Endodermal cell (in vitro differentiated cells): ENCODE measurements around the gene SNX12. TPM values are rescaled to one million over a fixed set of nuclear protein-coding genes. Genes with fewer than 3 reads are reported as not detected.

Experiments
- DNase-seq: peaks from one replicate; pipeline ENCODE4 v3.0.0-alpha.2; 2017
- H3K27ac ChIP-seq: 2 replicates; pipeline ENCODE4 v1.5.1; 2013; ENCODE audit warnings: mild to moderate bottlenecking, low read depth, low read length, moderate library complexity
- H3K27me3 ChIP-seq: 2 replicates; pipeline ENCODE4 v1.6.1; 2013; ENCODE audit warnings: mild to moderate bottlenecking, low read length, moderate library complexity; ENCODE audit not compliant: insufficient read depth, control insufficient read depth, poor library complexity, severe bottlenecking
- H3K36me3 ChIP-seq: 2 replicates; pipeline ENCODE4 v1.7.0; 2013; ENCODE audit warnings: mild to moderate bottlenecking, low read length, moderate library complexity; ENCODE audit not compliant: control insufficient read depth, insufficient read depth
- H3K4me1 ChIP-seq: one replicate; pipeline ENCODE4 v1.7.0; 2013; ENCODE audit warnings: low read length; ENCODE audit not compliant: control insufficient read depth, insufficient read depth
- H3K4me3 ChIP-seq: 2 replicates; pipeline ENCODE4 v1.5.1; 2013; ENCODE audit warnings: mild to moderate bottlenecking, low read length, moderate library complexity
- H3K9ac ChIP-seq: 2 replicates; pipeline ENCODE4 v1.6.1; 2013; ENCODE audit warnings: mild to moderate bottlenecking, low read length, moderate library complexity; ENCODE audit not compliant: poor library complexity, severe bottlenecking; ENCODE audit errors: extremely low read depth
- H3K9me3 ChIP-seq: 2 replicates; pipeline ENCODE4 v1.6.1; 2013; ENCODE audit warnings: mild to moderate bottlenecking, low read length, moderate library complexity; ENCODE audit not compliant: control insufficient read depth
- H3K27ac Mint-ChIP-seq: 2 replicates; pipeline ENCODE4 v1.8.0; 2020; ENCODE audit warnings: mixed read lengths
- H3K27me3 Mint-ChIP-seq: 2 replicates; pipeline ENCODE4 v1.8.0; 2021; ENCODE audit warnings: mild to moderate bottlenecking, mixed read lengths; ENCODE audit not compliant: insufficient read depth
- H3K36me3 Mint-ChIP-seq: 2 replicates; pipeline ENCODE4 v1.8.0; 2020; ENCODE audit warnings: low read depth, mixed read lengths
- H3K4me1 Mint-ChIP-seq: 2 replicates; pipeline ENCODE4 v1.8.0; 2020; ENCODE audit warnings: mixed read lengths
- H3K4me3 Mint-ChIP-seq: 2 replicates; pipeline ENCODE4 v1.8.0; 2020; ENCODE audit warnings: mild to moderate bottlenecking, moderate library complexity, mixed read lengths
- H3K9me3 Mint-ChIP-seq: 2 replicates; pipeline ENCODE4 v1.8.0; 2020; ENCODE audit warnings: mild to moderate bottlenecking, mixed read lengths
- WGBS, 2 experiments: methylation state at CpG; one replicate each; pipeline versions ENCODE4 v1.1.5 to v1.1.7; 2013; ENCODE audit warnings: missing lambda C conversion rate in 2 of 2, mixed read lengths in 1 of 2; ENCODE audit not compliant: insufficient coverage in 1 of 2, insufficient read length in 1 of 2; 5-methylcytosine and 5-hydroxymethylcytosine counted together
- total RNA-seq, 2 donors: library from RNA; stranded (reverse); fragmentation: NEBNext Ultra II Directional in 1 of 2; extraction: Animal tissue kit (Norgen Biotek cat#: 25700) in 1 of 2; gene quantifications; 2 replicates in 1 of 2; 3 replicates in 1 of 2; pipeline ENCODE4 v1.2.1, GENCODE V29; 2021
- TF ChIP-seq, protein P1 (sequence below): fragments of 200-600 bp; sonication (generic); conservative IDR thresholded peaks from 2 replicates; pipeline ENCODE4 v1.5.0; 2021; ENCODE audit warnings: antibody characterized with exemption, mild to moderate bottlenecking

SNX12 gene
- total RNA-seq, 2 donors from 2014 or later, result 50.3 to 51.0 TPM

DNA sequence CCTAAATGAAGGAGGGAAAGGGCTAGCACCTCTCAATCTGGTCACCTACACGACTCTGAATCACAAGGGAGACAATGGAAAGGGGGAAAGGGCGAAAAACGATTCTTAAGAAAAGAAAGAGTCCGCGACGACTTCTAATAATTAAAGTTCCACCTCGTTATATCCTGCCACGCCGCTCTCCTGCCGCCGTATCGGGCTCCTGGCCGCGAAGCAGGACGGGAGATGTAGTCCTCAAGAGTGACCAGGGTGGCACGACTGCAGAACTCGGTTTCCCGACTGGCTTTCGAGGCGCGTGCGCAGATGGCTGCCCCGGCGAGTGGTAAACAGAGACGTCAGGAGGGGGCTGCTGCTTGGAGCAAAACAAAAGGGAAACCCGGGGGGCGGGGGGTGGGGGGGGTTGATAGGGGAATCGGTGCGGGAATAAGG lies 27.4 kb upstream of the SNX12 start, which contains the start of gene FOXO4:
TSS of gene FOXO4 (plus strand) at position 297 of the 426 bp plus-strand sequence. CDS start 678 bp downstream, outside the sequence.
- Mint-ChIP-seq H3K36me3 (no peaks in the 10 kb centered on the region), H3K9me3 (peaks cover 55% of the 10 kb centered on the region), H3K27ac (peak within 1 kb of the TSS; percentile 66), H3K4me1 (peaks cover 16% of the 10 kb centered on the region), H3K27me3 (peaks cover 24% of the 10 kb centered on the region), H3K4me3 (peak within 1 kb of the TSS; percentile 70)
- Histone ChIP-seq H3K9me3 (no peaks in the 10 kb centered on the region), H3K27me3 (no peaks in the 10 kb centered on the region), H3K4me1 (no peaks in the 10 kb centered on the region), H3K27ac (no peak within 1 kb of the TSS), H3K9ac (peak within 1 kb of the TSS; percentile 41), H3K4me3 (peak within 1 kb of the TSS; percentile 85), H3K36me3 (no peaks in the 10 kb centered on the region)
- WGBS, 2 experiments, result 0% methylated on average over 5 to 18 of the region's 29 CpGs
- TF ChIP-seq, protein P1, sequence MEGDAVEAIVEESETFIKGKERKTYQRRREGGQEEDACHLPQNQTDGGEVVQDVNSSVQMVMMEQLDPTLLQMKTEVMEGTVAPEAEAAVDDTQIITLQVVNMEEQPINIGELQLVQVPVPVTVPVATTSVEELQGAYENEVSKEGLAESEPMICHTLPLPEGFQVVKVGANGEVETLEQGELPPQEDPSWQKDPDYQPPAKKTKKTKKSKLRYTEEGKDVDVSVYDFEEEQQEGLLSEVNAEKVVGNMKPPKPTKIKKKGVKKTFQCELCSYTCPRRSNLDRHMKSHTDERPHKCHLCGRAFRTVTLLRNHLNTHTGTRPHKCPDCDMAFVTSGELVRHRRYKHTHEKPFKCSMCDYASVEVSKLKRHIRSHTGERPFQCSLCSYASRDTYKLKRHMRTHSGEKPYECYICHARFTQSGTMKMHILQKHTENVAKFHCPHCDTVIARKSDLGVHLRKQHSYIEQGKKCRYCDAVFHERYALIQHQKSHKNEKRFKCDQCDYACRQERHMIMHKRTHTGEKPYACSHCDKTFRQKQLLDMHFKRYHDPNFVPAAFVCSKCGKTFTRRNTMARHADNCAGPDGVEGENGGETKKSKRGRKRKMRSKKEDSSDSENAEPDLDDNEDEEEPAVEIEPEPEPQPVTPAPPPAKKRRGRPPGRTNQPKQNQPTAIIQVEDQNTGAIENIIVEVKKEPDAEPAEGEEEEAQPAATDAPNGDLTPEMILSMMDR, result no peak
- peak; percentile 95 for DNase-seq

DNA sequence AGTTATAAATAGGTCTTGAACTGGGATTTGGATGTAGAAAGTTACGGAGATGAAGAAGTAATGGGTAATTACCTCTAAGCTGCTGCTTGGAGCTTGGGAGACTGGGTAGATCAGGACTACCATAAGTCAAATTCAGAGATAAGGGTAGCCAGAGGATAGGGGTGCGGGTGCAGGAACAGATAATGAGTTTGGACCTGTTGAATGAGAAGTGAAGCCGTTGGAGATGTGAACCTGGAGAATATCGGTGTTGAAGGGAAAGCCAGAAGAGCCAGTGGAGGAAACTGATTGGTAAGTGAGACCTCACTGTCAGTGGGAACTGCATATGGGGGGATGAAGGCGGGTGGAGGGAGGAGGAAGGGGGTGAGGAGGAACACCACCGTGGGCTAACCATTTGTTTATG lies 26.9 kb upstream of the SNX12 start:
- Mint-ChIP-seq H3K27me3 (peaks cover 21% of the 10 kb centered on the region), H3K4me3 (peak overlapping the region; percentile 70), H3K36me3 (no peaks in the 10 kb centered on the region), H3K9me3 (peaks cover 55% of the 10 kb centered on the region), H3K4me1 (peaks cover 13% of the 10 kb centered on the region), H3K27ac (no peak overlapping the region)
- no peak overlapping the region for H3K27ac ChIP-seq
- TF ChIP-seq, protein P1, result no peak
- no peaks in the 10 kb centered on the region for H3K9me3 ChIP-seq
- no peaks in the 10 kb centered on the region for H3K36me3 ChIP-seq
- no peaks in the 10 kb centered on the region for H3K4me1 ChIP-seq
- H3K4me3 ChIP-seq, result peak overlapping the region; percentile 82
- DNase-seq, result no peak
- WGBS, 2 experiments, result 43 to 47% methylated on average over 3 to 4 of the region's 6 CpGs
- peak overlapping the region; percentile 15 for H3K9ac ChIP-seq
- H3K27me3 ChIP-seq, result no peaks in the 10 kb centered on the region

DNA sequence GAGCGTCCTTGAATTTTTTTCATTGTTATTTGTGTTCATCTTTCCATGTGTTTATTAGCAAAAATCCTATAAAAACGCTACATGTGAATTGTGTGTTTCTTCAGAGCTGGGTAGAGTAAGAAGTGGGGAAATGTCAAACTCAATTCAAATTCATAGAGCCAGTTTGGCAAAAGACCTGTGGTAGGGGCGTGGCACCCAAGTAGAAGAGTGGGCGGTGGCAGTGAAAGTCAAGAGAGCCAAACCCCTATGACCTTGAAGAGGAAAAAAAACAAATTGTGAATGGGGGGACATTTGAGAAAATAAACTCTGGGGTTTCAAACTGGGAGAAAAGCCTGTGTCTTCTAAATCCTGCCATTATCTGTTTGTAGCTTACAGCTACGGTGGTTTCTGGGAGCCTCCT lies 23.1 kb upstream of the SNX12 start:
- H3K4me3 Mint-ChIP-seq, result no peak overlapping the region
- H3K27me3 Mint-ChIP-seq, result peaks cover 12% of the 10 kb centered on the region
- H3K27ac ChIP-seq, result no peak overlapping the region
- 88 to 100% methylated on average over 1 to 4 of the region's 5 CpGs for WGBS, 2 experiments
- no peaks in the 10 kb centered on the region for H3K27me3 ChIP-seq
- no peaks in the 10 kb centered on the region for H3K4me1 ChIP-seq
- H3K9ac ChIP-seq, result no peak overlapping the region
- H3K4me3 ChIP-seq, result no peak overlapping the region
- DNase-seq, result no peak
- no peaks in the 10 kb centered on the region for H3K36me3 ChIP-seq
- H3K36me3 Mint-ChIP-seq, result no peaks in the 10 kb centered on the region
- H3K9me3 ChIP-seq, result no peaks in the 10 kb centered on the region
- no peak overlapping the region for H3K27ac Mint-ChIP-seq
- H3K4me1 Mint-ChIP-seq, result peaks cover 3% of the 10 kb centered on the region
- TF ChIP-seq, protein P1, result no peak
- H3K9me3 Mint-ChIP-seq, result peaks cover 62% of the 10 kb centered on the region
